GM19452 (cell line): Measurements from ENCODE around the gene PCGF2.
"Not testable (repeated sequence)": the region's sequence is repeated elsewhere in the genome, so short reads cannot be mapped to it uniquely, and the experiment has no call there.

Experiments used
- ATAC-seq: cut with Tn5 transposase; IDR thresholded peaks from one replicate; pipeline ENCODE4 v1.9.1; 2021; ENCODE audit not compliant: unreplicated experiment

Gene PCGF2

GRCh38 chr17:38748149-38748891 lies at the start of gene PCGF2:
TSS of gene PCGF2 (minus strand) at chr17:38748336. CDS start at chr17:38740402, 7,934 bp downstream.
- no peak for ATAC-seq

- no peak for ATAC-seq
These were observed 49.7 kb upstream of the PCGF2 start for GRCh38 chr17:38797828-38798227.

- ATAC-seq = no peak
These were observed 49.0 kb upstream of the PCGF2 start for GRCh38 chr17:38797158-38797490.

- ATAC-seq = no peak
These were observed 48.5 kb upstream of the PCGF2 start for GRCh38 chr17:38796451-38797157.

- no peak for ATAC-seq
These were observed 46.1 kb upstream of the PCGF2 start for GRCh38 chr17:38794221-38794620.

GRCh38 chr17:38791162-38791561 lies 43.0 kb upstream of the PCGF2 start:
- ATAC-seq = no peak

GRCh38 chr17:38790148-38790707 lies 42.1 kb upstream of the PCGF2 start:
- ATAC-seq = not testable (repeated sequence)

- no peak for ATAC-seq
These were observed 41.0 kb upstream of the PCGF2 start for GRCh38 chr17:38789185-38789584.

GRCh38 chr17:38787999-38788398 lies 39.9 kb upstream of the PCGF2 start:
- ATAC-seq = not testable (repeated sequence)

- ATAC-seq = no peak
These were observed 38.2 kb upstream of the PCGF2 start for GRCh38 chr17:38786372-38786771.

GRCh38 chr17:38783227-38783626 lies 35.1 kb upstream of the PCGF2 start:
- no peak for ATAC-seq

GRCh38 chr17:38779965-38780752 lies 32.0 kb upstream of the PCGF2 start:
- no peak for ATAC-seq

- ATAC-seq = no peak
These were observed 29.6 kb upstream of the PCGF2 start for GRCh38 chr17:38777641-38778250.

GRCh38 chr17:38773258-38773657 lies 25.1 kb upstream of the PCGF2 start:
- no peak for ATAC-seq

GRCh38 chr17:38768417-38768816 lies 20.3 kb upstream of the PCGF2 start:
- ATAC-seq = no peak

GRCh38 chr17:38766341-38766740 lies 18.2 kb upstream of the PCGF2 start:
- ATAC-seq = no peak

GRCh38 chr17:38762231-38762630 lies 14.1 kb upstream of the PCGF2 start:
- no peak for ATAC-seq

- no peak for ATAC-seq
These were observed 13.5 kb upstream of the PCGF2 start for GRCh38 chr17:38761612-38762011.

GRCh38 chr17:38753071-38753506 lies 5.0 kb upstream of the PCGF2 start:
- ATAC-seq = no peak

GRCh38 chr17:38752308-38753070 lies 4.4 kb upstream of the PCGF2 start, which contains the start of gene PSMB3:
TSS of gene PSMB3 (plus strand) at chr17:38752741. CDS start at chr17:38752827, 86 bp downstream.
- ATAC-seq = peak; percentile 85
